Measurements from ENCODE around the gene NOP14.

The NOP14 gene

GRCh38 chr4:2937986-2938385 lies 25.2 kb downstream of the NOP14 start:
- no peaks in the 10 kb centered on the region for H3K9me3 Mint-ChIP-seq
- peaks cover 21% of the 10 kb centered on the region for H3K36me3 Mint-ChIP-seq (ENCODE audit: low read depth)
- H3K4me1 Mint-ChIP-seq, result peaks cover 24% of the 10 kb centered on the region
- peaks cover 4% of the 10 kb centered on the region for H3K27me3 Mint-ChIP-seq (ENCODE audit: low read depth, poor library complexity)
- H3K4me3 Mint-ChIP-seq, result no peak overlapping the region
- TF ChIP-seq CTCF (IDR thresholded peaks at IDR 0.05), result no peak
- H3K27ac Mint-ChIP-seq, result no peak overlapping the region
- DNase-seq, result no peak

GRCh38 chr4:2937146-2937857 lies 25.9 kb downstream of the NOP14 start:
- Mint-ChIP-seq H3K27ac (peak overlapping the region; percentile 64), H3K9me3 (no peaks in the 10 kb centered on the region), H3K4me3 (peak overlapping the region; percentile 87), H3K27me3 (ENCODE audit: low read depth, poor library complexity) (peaks cover 4% of the 10 kb centered on the region), H3K36me3 (ENCODE audit: low read depth) (peaks cover 21% of the 10 kb centered on the region), H3K4me1 (peaks cover 26% of the 10 kb centered on the region)
- DNase-seq, result no peak
- no peak for TF ChIP-seq CTCF (IDR thresholded peaks at IDR 0.05)

GRCh38 chr4:2936773-2937145 lies 26.4 kb downstream of the NOP14 start:
- H3K27ac Mint-ChIP-seq, result peak overlapping the region; percentile 64
- no peak for TF ChIP-seq CTCF (IDR thresholded peaks at IDR 0.05)
- H3K27me3 Mint-ChIP-seq (ENCODE audit: low read depth, poor library complexity), result peaks cover 4% of the 10 kb centered on the region
- peak overlapping the region; percentile 87 for H3K4me3 Mint-ChIP-seq
- DNase-seq, result no peak
- peaks cover 21% of the 10 kb centered on the region for H3K36me3 Mint-ChIP-seq (ENCODE audit: low read depth)
- H3K9me3 Mint-ChIP-seq, result no peaks in the 10 kb centered on the region
- peaks cover 26% of the 10 kb centered on the region for H3K4me1 Mint-ChIP-seq

- H3K36me3 Mint-ChIP-seq (ENCODE audit: low read depth), result peaks cover 21% of the 10 kb centered on the region
- H3K9me3 Mint-ChIP-seq, result no peaks in the 10 kb centered on the region
- TF ChIP-seq CTCF (IDR thresholded peaks at IDR 0.05), result no peak
- DNase-seq, result no peak
- peaks cover 26% of the 10 kb centered on the region for H3K4me1 Mint-ChIP-seq
- peaks cover 4% of the 10 kb centered on the region for H3K27me3 Mint-ChIP-seq (ENCODE audit: low read depth, poor library complexity)
- peak overlapping the region; percentile 87 for H3K4me3 Mint-ChIP-seq
- no peak overlapping the region for H3K27ac Mint-ChIP-seq
Measured at GRCh38 chr4:2935762-2936743, 27.2 kb downstream of the NOP14 start.

- no peak for TF ChIP-seq CTCF (IDR thresholded peaks at IDR 0.05)
- H3K27ac Mint-ChIP-seq, result no peak overlapping the region
- peak overlapping the region; percentile 87 for H3K4me3 Mint-ChIP-seq
- H3K27me3 Mint-ChIP-seq (ENCODE audit: low read depth, poor library complexity), result peaks cover 4% of the 10 kb centered on the region
- no peaks in the 10 kb centered on the region for H3K9me3 Mint-ChIP-seq
- peak; percentile 99 for DNase-seq
- H3K36me3 Mint-ChIP-seq (ENCODE audit: low read depth), result peaks cover 21% of the 10 kb centered on the region
- H3K4me1 Mint-ChIP-seq, result peaks cover 26% of the 10 kb centered on the region
Measured at GRCh38 chr4:2934813-2935761, 28.1 kb downstream of the NOP14 start.
